GM19238 (cell line): Measurements from ENCODE around the gene GFRA4.

Experiments used
- DNase-seq: peaks from one replicate; pipeline ENCODE4 v3.0.0; 2011; ENCODE audit warnings: low spot score; ENCODE audit not compliant: insufficient read length

GFRA4 gene

DNA sequence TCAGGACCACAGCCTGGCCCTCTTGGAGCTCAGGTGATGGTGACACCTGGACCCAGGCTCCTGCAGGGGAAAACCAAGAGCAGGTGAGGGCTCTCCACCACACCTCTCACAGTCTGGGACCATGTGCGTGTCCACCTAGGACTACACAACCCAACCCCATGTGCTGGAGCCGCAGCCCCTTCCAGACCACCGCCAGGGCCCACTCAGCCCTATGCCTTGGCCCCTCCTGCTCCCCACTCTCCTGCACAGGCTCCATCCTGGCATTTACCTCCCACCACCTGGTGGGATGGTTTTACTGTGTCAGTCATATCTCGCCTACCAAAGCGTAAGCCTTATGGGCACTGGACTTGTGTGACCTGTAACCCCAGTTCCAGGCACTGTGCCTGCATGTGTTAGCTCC, 31.7 kb upstream of the GFRA4 start:
- DNase-seq, result no peak

DNA sequence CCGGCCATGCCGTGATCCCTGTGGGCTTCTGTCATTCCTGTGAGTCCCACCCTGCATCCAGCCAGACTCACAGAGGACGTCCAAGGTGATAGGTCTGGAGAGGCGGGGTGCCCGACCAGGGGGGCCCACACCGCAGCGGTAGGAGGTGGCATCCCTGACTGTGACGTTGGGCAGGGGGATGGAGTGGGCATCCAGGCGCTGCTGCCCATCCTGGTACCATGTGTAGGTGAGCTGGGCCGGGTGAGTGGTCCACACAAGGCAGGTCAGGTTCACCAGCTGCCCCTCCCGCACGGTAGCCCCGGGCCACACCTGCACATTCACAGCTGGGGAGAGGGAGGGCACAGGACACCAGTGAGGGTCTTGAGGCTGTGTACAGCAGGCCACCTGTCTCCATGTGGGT, 30.2 kb upstream of the GFRA4 start:
- DNase-seq, result no peak

- DNase-seq, result no peak
Measured at GRCh38 chr20:3692706-3693294, 29.6 kb upstream of the GFRA4 start.

DNA sequence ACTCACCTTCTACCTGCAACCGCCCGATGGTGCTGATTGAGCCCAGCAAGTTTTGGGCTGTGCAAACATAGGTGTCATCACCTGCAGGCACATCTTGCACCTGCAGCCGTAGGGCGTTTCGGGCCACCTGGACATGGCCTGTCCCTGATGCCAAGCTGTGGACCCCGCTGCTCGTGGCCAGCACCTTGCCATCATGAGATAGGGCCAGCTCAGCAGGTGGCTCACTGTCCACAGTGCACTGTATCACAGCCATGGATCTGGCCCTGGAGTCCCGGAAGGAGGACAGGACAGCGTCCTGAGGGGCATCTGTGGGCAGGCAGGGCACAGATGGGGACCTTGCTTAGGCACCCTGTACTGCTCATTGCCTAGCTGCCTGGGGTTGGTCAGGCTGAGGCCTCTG, 28.7 kb upstream of the GFRA4 start:
- no peak for DNase-seq

- DNase-seq, result no peak
Measured at GRCh38 chr20:3691306-3691705, 28.1 kb upstream of the GFRA4 start.

DNA sequence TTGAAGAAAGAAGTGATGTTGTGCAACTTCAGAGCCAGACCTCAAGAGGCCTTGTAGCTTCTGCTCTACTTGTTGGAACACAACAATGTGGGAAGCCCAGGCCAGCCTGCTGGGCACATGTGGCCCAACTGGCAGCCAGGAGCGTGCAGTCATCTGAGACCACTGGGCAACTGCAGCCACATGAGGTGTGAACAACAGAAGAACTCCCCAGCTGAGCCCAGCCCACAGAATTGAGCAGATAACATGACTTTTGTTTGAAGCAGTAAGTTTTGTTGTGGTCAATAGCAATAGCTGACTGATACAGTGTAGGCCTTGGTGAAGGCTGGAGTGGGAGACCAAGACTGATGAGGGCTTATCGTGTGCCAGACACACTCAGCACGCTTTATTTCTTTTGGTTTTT, 27.2 kb upstream of the GFRA4 start:
- no peak for DNase-seq

DNA sequence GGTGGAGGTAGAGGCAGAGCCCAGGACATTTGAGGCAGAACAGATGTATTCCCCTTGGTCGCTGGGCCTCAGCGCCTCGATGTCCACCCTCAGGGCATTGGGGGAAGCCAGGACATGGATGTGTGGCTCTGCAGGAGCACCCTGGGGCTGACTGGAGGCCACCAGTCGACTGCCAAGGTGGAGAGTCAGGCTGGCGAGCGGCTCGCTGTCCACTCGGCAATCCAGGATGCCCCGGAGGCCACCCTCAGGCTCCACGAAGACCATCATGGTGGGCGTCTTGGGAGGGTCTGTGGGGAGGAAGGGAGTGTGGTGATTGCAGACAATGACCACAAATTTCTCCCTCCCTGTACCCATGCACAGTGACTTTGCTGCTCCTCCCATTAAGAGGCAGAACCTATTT, 26.8 kb upstream of the GFRA4 start:
- no peak for DNase-seq

DNA sequence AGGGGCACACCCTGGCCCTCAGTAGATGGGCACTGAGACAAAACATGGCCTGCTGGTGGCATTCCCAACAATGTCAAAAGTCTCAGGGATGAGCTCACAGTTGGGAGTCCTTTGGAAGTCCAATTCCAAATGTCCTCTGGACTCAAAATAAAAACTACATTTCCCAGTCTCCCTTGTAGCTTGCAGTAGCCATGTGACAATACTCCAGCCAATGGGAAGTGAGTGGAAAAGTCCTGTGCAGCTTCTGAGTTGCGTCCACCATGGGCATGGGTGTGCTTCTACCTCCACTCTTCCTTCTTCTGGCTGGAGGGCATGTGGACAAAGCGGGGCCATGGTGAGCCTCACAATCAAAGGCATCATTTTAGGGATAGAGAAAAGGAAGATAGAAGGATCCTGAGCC, 24.5 kb upstream of the GFRA4 start:
- DNase-seq, result no peak

DNA sequence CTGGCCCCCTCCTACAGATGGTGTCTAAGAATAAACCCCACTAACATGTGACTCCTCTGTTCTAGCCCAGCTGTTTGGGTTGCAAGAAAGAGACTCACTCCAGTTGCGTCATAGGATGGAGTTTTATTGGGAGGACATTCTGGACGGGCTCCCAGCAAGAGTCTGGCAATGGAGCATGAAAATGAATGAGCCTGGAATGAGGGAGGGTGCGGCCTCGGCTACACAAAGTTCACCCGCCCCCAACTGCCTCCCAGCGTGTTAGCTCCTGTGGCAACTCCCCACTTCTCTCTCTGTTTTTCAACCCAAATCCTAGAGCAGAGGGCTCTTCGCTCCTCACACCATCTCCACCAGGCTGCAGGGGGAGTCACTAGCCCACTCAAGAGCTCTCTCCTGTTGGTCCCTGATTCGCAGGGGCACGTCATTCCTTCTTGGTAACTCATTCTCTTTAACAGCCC, 23.7 kb upstream of the GFRA4 start:
- DNase-seq, result no peak

DNA sequence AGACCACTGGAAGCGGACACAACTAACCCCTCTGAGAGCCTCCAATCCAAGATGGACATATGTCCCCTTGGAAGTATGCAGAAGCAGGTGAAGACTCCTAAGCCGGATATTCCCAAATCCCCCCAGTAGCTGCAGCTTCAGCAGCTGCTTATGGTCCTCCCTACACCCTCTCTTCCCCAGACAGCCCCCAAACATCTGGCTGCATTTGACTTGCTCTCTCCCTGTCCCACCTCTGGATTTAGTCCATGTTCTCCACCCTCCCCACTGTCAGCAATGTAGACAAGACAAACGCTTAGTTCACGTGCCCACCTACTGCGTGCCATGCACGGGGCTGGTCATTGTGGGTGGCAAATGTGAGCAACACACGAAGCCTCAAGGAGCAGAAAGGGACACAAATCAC, 23.2 kb upstream of the GFRA4 start:
- DNase-seq, result no peak

GRCh38 chr20:3685341-3685740, 22.1 kb upstream of the GFRA4 start:
- no peak for DNase-seq

DNA sequence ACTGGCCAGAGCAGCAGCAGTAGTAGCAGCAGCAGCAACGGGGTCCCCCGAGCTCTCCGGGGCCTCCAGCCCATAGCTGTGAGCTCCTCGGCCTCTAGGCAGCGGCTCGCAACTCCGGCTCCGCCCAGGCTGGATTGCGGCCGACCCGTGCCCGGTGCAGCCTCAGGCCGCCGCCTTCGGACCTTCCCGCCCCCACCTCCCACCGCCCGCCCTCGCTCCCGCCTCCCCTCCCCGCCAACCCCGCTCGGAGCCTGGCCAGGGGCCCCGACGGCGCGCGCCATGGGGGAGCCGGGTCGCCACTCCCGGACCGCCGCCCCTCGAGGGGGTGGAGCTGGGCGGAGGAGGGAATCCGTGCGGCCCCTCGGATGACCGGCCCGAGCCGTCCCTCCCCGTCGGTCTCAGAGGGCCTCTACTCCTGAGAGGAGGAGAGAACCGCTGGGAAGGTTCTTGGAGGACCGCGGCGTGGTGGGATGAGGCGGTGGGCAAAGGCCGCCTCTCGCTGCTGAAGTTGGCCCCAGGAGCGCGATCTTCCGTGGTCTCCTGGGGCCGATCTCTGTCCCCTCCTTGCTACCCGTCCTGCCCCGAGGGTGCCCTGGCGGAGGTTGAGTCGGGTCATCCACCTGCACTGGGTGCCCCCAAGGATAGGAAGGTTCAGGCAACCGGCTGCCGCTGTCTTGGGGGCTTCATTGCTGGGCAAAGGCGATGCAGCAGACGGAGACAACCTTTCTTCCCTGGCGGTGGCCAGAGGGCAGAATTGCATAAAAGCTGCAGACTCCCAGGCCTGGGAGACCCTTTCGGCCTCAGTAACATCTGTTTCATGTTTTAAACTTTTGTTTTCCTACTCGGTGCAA, 19.0 kb upstream of the GFRA4 start, which contains the start of gene ADAM33:
Gene ADAM33, minus strand, starts transcription at position 80 of the 851 bp plus-strand sequence. Its CDS starts 6 bp downstream, at position 74.
- DNase-seq, result no peak

DNA sequence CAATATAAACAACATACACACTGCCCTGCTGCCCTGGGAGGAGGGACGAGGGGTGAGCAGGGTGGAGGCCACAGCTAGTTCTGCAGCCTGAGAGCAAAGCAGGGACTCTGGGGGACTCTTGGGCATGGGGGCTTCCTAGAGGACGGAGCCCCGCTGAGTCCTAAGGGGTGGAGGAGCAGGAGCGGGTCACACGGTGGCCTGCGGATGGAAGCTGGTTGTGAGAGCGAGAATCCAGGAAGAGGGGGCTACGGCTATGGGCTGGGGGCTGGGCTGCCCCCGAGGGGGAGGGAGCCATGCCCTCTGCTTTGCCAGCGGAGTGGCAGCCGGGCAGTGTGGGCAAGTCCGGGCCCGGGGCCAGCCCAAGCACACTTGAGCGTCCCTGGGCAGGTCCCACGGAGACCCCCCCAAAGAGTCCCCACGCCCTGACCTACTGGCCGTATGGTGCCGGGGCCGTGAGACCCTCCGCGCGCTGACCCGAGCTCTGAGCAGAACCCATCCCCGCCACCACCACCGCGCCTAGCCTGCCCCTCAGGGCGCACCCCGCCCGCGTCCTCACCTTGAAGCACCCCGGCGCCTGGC, 18.2 kb upstream of the GFRA4 start:
- DNase-seq, result no peak

DNA sequence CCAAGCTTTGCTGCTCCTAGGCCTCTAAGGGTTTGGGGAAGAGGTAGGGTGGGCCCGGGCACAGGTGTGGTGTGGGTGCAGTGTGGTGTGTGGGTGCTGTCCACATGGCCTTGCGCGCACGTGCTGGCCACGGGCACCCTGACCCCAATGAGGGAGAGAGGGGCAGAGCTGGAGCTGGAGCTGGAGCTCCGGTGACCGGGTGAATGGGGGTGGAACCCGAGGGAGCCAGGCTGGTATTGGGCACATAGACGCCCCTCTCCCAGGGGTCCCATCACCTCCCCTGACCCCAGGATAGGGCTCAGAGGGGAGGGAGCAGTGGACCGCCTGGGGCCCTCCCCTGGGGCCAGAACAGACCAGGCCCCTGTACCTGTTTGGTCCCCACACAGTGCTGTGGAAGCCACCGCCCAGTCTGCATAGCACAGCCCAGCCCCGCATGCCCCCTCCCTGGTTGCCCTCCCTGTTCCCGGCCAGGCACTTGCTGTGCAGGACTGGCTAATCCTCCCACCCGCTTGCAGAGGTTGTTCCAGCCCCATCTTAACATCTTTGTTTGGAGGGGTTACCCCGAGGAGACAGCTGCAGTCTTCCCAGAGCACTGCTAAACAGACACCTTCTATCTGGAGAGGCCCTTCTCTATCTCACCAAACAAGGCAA, 17.6 kb upstream of the GFRA4 start:
- no peak for DNase-seq

DNA sequence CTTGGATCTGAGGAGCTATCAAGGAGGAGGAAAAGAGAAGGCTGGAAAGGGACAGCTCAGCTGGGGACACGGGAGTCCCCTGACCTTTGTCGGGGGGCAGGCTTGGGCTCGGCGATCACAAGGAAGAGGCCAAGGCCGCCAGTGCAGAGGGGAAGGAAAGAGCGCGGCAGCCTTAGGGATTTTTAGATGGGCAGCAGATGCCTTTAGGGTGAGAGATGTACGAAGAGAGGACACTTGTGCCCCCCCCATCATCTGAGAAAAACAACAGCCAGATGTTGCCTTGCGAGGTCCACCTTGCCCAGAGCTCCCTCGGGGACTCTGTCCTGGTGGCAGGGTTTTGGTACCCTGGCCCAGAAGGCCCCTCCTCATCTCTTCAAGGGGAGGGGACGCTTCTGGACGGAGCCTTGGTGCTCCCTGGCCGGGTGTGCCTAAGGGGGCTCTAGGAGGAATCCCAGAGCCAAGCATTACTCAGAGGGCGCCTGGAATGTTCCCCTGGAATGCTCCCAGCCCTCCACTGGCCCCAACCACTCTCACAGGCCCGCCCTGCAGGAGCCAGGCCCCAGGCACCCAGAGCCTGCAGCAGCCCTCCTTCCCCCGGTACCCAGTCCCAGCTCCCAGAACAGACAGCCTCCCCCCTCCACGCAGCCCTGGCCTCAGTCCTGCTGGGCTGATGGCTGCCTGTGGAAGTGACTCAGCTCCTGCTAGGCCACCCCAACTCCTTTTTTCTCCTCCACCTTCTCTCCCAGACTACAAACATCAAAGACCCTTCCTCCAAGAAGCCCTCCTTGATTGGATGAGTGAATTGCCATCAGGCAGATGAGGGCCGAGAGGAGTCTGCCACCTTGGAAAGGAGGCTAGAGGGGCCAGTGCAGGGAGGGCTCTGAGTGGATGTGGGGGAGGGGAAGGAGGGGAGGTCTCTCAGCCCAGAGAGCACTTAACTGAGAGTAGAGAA, 16.8 kb upstream of the GFRA4 start:
- DNase-seq, result no peak

DNA sequence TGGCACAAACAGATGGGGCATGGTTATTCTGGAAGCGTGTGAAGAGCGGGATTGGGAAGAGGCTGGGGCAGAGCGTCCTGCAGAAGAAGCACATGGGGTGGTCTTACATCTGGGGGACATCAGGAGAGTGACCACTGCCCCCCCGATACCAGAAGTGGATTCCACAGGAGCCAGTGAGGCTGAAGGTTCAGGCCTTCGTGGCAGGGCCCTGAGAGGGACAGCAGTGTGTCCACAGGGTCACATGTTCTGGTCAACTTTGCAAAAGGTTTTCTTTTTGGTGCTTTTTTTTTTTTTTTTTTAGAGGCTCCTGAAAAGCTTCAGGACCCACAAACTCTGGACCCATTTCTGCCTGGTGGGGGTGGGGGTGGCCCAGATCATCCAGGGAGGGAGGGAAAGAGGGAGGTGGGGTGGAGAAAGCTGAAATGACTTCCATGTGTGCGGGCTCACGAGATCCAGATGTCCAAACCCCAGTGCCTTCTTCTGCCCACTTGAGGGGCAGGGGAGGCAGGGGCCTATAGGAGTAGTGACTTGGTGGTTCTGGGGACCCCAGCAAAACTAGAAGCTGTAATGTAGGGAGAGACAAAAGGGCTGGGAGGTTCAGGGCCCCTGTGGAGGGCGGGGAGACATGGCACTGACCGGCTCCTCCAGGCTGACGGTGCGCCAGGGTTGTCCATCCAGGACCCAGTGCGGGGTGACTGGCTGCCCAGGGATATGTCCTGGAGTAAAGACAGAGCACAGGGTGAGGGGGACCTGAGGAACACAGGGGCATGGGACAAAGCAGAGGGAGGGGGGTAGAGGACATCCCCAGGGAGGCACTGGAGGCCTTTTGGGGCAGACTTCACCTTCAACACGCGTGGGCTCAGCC, 15.9 kb upstream of the GFRA4 start:
- DNase-seq, result no peak

DNA sequence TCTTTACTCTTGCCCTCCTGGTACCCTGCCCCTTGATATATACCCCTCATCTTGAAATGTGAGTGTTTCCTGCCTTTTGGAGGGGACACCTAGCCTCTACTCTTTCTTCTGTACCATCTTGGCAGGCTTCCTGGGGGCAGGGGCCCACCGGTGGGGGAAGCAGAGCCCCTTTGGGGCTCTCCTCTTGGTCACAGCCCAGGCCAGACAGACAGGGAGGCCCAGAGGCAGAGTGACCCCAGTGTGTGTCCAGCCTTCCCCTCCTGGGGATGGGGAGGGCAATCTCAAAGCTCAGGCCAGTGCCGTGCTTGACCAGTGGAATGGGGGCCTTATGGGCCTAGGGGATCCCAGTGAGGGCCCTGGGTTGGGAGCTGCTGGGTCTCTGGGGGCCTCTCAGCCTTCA, 15.0 kb upstream of the GFRA4 start:
- no peak for DNase-seq

DNA sequence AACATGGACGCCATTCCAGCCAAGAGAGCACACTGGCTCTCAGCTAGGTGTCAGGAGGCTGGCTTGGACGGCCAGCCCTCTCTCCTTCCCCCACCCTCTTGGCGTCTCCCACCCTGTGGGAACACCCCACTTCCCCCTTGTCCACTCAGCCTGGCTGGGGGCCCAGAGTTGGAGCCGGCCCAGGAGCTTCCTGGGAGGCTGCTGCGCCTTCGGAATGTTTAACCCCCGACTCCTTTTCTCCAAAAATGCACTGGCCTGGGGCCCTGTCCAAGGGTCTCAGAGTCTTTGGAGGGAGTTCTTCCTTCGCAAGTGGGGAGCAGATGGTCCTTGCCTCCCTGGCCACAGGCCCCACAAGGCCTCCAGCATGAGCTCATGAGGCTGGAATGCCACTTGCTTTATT, 14.5 kb upstream of the GFRA4 start:
- no peak for DNase-seq

- no peak for DNase-seq
Measured at GRCh38 chr20:3674995-3675900, 12.0 kb upstream of the GFRA4 start.
